RKO (cell line): Measurements from ENCODE around the gene MAP3K14.
"Not testable (repeated sequence)": the region's sequence is repeated elsewhere in the genome, so short reads cannot be mapped to it uniquely, and the experiment has no call there.

Experiments used
- DNase-seq: peaks from one replicate; pipeline ENCODE4 v3.0.0-alpha.2; 2016; ENCODE audit warnings: low spot score

The MAP3K14 gene

GRCh38 chr17:45315648-45316433 lies 979 bp downstream of the MAP3K14 start:
- DNase-seq, result no peak

GRCh38 chr17:45314741-45315647 lies 1.8 kb downstream of the MAP3K14 start:
- no peak for DNase-seq

DNA sequence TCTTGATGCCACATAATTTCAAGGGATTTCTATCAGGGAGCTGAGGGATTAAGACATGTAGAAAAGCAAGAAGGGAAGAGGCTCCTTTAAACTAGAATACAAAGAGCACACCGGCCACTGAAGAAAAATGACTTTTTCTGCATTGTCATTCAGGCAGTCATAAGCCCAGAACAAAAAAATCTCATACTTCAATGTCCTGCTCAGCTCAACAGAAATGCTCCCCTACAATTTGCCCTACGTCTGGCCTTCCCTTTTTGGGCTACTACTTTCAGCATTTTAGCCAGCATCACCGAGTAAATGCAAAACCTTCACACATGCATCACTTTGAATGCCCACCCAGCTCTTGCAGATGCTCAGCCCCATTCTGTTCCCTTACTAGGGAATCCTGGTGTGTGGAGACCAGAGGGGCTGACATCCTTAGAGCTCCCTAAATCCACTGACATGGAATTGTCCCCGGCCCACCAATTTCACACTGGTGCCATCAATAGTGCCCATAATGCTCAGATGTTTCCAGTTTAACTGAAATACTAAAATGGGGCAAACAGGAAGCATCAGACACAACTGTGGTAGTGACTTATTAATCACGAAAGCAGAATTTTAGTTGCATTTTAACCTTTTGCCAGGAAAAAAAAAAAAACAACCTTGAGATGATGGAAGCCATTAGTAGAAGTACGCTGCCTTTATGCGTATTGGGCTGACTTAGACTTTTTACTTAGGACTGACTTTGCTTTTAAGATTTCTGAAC lies 2.7 kb downstream of the MAP3K14 start:
- DNase-seq, result no peak

DNA sequence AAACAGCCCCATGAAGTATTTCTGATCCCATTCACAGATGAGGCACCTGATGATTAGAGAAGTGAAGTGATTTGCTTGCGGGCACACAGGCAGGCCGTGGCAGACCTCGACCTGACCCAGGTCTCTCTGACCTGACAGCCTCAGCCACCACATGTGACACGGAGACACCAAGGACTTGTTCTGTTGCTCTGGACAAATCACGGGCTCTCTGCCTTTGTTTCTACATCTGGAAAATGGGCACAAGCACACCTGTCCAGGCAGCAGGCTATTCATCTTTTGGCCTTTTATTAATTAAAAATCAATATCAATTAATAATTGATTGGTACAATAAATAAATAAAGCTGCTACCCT lies 3.4 kb downstream of the MAP3K14 start:
- no peak for DNase-seq

DNA sequence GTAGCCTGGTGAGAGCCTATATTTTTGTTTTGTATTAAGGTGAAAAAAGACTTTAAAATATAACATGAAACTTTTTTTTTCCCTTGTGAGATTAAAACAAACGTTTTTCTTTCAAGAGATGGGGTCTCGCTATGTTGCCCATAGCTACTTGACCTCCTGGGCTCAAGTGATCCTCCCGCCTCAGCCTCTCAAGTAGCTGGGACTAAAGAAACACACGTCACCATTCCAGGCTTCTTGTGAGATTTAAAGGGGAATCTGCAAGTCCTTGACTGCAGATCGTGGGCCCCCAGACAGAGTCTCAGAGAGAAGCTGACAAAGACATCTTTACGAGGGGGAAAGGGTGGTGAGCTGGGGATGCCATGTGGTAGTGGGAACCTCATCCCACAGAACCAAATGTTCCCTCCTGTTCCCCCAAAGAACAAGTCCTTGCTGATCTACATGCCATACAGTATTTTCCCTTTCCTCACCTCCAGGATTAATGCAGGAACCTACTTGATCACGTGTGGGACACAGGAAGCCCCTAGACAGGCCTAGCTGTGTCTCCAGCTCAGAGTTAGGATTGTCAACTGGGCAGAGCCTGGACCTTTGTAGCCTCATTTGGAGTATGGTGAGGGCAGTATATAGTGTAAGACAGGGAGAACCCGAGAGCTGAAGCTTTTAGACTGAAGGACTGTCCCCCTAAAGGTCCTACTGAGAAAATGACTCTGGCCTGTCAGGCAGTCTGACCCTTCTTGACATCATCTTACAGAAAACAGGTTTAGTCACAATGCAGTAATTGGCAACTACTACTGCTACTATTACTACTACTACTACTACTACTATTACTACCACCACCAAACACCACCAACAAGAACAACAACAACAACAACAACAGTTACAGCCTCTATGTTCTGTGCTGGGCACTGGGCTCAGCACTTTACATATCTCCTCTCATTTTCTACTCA lies 4.1 kb downstream of the MAP3K14 start:
- DNase-seq, result no peak

DNA sequence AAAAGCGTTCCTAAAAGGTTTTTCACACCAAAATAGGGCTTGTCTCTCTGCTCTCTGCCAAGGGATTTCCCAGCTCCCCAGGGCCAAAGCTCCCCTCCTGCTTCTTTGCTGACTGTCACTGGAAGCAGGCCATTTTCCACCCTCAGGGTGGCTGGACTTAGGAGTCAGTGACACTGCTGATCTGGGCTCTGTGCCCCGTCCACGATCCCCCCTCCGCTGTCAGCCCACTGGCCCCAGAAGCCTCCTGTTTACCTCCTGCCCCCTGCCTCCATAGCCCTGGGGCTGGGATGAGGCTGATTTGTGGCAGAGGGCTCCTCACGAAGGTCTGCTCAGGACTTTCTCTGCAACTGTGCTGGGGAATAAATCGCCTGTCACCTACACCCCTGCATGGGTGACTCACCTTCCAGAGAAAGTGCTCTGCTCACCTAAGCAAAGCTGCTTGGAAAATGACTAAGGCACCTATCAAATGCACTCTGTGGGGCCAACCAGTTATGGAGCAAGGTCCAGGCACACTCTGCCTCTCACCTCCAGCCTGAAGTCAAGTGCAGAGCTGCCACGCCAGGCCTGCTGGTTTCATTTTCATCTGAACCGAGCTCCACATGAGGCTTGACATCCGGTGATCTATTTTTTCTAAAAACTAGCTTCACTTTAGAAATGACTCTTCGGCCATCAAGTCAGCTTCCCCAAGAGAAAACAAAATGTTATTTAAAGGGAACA lies 4.9 kb downstream of the MAP3K14 start:
- no peak for DNase-seq

DNA sequence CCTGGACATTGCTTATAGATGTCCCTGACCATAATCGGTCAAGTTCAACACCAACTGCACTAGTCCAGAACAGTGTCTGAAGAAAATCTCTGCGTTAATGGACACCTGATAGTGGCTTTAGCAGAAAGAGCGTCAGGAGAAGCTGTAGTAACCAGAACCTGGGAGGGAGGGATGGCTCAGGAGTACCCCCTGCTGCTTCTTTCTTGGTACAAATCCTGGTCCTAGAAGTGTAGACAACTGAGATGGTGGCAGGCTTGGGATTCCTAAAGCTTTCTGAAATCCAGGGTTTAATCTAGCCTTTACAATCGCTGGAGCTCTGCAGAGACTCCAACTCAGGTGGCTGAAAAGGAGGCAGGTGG lies 5.4 kb downstream of the MAP3K14 start:
- no peak for DNase-seq

GRCh38 chr17:45310380-45311324 lies 6.2 kb downstream of the MAP3K14 start:
- DNase-seq, result no peak

DNA sequence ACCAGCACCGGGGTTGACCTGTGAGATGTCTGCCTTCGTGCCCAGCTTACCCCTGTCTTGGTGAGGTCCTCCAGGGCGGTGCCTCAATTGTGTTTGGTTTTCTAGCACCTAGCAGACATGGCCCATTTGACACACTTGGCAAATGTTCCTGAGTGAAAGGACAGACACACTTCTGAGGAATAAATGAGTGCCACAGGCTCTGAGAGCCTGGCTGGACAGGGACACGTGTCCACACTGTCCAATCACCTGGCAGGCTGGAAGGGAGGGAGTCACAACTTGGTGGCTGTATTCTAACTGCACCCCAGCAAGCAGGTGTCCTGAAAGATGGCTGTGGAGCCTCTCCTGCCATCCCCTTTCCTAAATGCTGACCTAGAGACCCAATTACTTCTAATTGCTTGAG lies 7.4 kb downstream of the MAP3K14 start:
- DNase-seq, result no peak

GRCh38 chr17:45308840-45309239 lies 8.0 kb downstream of the MAP3K14 start:
- DNase-seq, result no peak

DNA sequence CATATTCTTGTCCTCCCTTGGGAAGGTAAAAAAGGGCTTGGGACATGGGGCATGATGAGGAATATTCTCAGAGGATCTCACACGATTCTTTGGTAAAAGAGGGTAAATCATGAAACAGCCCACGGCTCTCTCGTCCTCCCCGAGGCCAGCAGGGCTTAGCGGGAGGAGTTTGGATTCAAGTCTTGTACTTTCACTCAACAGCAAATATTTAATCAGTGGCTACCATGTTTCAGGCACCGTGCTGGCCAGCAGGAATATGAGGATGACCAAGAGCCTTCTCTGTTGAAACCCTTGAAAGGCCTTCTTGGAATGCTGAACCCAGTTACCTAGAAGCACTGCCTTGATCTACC lies 8.8 kb downstream of the MAP3K14 start:
- no peak for DNase-seq

- DNase-seq, result peak; percentile 70
These were observed 9.4 kb downstream of the MAP3K14 start for GRCh38 chr17:45307290-45308015.

- no peak for DNase-seq
These were observed 10.2 kb downstream of the MAP3K14 start for GRCh38 chr17:45306623-45307022.

- DNase-seq, result no peak
These were observed 10.7 kb downstream of the MAP3K14 start for GRCh38 chr17:45306094-45306493.

DNA sequence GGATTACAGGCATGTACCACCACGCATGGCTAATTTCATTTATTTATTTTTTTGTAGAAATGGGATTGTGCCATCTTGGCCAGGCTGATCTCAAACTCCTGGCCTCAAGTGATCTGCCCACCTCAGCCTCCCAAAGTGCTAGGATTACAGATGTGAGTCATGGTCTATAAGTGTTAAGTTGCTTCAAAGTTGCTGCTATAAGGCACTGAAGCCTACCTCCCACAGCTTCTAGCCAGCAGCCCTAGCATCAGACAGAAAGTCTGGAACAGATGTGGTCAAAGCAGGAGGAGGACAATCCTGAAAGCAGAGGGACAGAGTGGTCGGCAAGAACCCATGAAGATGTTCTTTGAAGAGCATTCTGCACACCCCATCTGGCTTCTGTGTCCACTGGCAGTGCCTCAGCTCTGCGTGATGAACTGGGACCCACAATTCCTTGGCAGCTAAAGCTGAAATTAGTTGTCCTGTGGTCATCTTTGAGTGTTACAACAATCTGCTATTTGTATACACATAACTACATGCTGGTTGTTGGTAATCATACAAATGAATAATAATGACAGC lies 11.2 kb downstream of the MAP3K14 start:
- peak; percentile 32 for DNase-seq

- no peak for DNase-seq
These were observed 14.1 kb downstream of the MAP3K14 start for GRCh38 chr17:45302649-45303173.

- not testable (repeated sequence) for DNase-seq
These were observed 14.6 kb downstream of the MAP3K14 start for GRCh38 chr17:45302220-45302619.

DNA sequence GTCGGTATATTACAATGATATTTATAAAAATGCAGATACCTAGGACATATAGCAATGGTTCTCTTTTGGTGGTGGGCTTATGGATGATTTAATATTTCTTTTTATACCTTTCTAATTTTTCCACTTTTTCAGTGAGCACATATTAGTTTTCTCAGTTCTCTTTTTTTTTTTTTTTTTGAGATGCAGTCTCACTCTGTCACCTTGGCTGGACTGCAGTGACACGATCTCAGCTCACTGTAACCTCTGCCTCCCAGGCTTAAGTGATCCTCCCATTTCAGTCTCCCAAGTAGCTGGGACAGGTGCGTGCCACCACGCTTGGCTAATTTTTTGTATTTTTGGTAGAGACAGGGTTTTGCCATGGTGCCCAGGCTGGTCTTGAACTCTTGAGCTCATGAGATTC lies 15.1 kb downstream of the MAP3K14 start:
- DNase-seq, result no peak
